Cardiac muscle cell (in vitro differentiated cells and primary cell): Measurements from ENCODE around the gene DYNC2H1. TPM values are rescaled to one million over a fixed set of nuclear protein-coding genes. Genes with fewer than 3 reads are reported as not detected.

Experiments
- DNase-seq, 2 donors: peaks; one replicate each; pipeline versions ENCODE4 v3.0.0 to v3.0.0-alpha.2; 2010 to 2017; ENCODE audit warnings: low read depth in 1 of 2, low spot score in 1 of 2
- H3K27ac ChIP-seq: fragments of 200-600 bp; sonication (generic); 2 replicates; pipeline ENCODE4 v1.5.1; 2016
- H3K27me3 ChIP-seq: fragments of 200-600 bp; sonication (generic); 2 replicates; pipeline ENCODE4 v1.6.0; 2016; ENCODE audit warnings: control low read depth
- H3K36me3 ChIP-seq: fragments of 200-600 bp; sonication (generic); 2 replicates; pipeline ENCODE4 v1.5.1; 2016; ENCODE audit warnings: control low read depth
- H3K4me1 ChIP-seq: fragments of 200-600 bp; sonication (generic); 2 replicates; pipeline ENCODE4 v1.8.1; 2017; ENCODE audit warnings: low read depth, mild to moderate bottlenecking, mixed run types
- H3K4me3 ChIP-seq: fragments of 200-600 bp; sonication (generic); 2 replicates; pipeline ENCODE4 v1.5.1; 2016; ENCODE audit warnings: mild to moderate bottlenecking
- H3K9me3 ChIP-seq: fragments of 200-600 bp; sonication (generic); 2 replicates; pipeline ENCODE4 v1.5.1; 2017; ENCODE audit warnings: low read depth, mild to moderate bottlenecking, control low read depth
- polyA plus RNA-seq: library from polyadenylated mRNA; unstranded; fragments of >200 nt; fragmentation: Nextera tagmentation; extraction: Ambion mirVana; gene quantifications from 2 replicates; pipeline ENCODE4 v1.2.1, GENCODE V29; 2016
- total RNA-seq: library from RNA; depleted of rRNA; stranded (reverse); fragments of >200 nt; gene quantifications from 2 replicates; pipeline ENCODE4 v1.2.3, GENCODE V29; 2016
- TF ChIP-seq, protein P1 (sequence below): IDR thresholded peaks from 2 replicates; pipeline ENCODE4 v1.5.1; 2012; ENCODE audit warnings: low read depth, mild to moderate bottlenecking, low read length

Gene DYNC2H1
- total and polyA plus RNA-seq, 2 experiments from 2014 or later, result 3.4 to 10.5 TPM

DNA sequence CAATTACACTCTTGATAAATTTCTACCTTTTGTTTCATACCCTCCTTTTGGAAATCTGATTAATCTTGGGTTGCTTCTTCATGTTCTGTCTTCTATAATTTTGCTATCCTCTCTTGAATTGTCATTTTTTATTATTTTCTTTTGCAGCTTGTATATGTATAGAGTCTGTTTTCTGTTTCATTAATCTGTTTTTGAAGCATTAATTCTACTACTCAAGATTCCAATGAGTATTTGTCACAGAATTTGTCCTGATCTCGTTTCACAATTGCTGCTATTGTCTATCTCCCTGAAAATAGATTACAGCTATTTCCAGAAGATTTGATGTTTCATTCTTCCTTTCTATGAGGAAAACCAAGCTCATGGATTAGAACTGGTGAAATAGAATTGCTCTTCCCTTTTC is 406.1 kb downstream of the DYNC2H1 start:
- Histone ChIP-seq H3K27me3 (no peaks in the 10 kb centered on the region), H3K36me3 (no peaks in the 10 kb centered on the region), H3K4me3 (no peak overlapping the region), H3K4me1 (no peaks in the 10 kb centered on the region), H3K9me3 (no peaks in the 10 kb centered on the region), H3K27ac (no peak overlapping the region)
- no peak for DNase-seq
- TF ChIP-seq, protein P1, sequence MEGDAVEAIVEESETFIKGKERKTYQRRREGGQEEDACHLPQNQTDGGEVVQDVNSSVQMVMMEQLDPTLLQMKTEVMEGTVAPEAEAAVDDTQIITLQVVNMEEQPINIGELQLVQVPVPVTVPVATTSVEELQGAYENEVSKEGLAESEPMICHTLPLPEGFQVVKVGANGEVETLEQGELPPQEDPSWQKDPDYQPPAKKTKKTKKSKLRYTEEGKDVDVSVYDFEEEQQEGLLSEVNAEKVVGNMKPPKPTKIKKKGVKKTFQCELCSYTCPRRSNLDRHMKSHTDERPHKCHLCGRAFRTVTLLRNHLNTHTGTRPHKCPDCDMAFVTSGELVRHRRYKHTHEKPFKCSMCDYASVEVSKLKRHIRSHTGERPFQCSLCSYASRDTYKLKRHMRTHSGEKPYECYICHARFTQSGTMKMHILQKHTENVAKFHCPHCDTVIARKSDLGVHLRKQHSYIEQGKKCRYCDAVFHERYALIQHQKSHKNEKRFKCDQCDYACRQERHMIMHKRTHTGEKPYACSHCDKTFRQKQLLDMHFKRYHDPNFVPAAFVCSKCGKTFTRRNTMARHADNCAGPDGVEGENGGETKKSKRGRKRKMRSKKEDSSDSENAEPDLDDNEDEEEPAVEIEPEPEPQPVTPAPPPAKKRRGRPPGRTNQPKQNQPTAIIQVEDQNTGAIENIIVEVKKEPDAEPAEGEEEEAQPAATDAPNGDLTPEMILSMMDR, result no peak

DNA sequence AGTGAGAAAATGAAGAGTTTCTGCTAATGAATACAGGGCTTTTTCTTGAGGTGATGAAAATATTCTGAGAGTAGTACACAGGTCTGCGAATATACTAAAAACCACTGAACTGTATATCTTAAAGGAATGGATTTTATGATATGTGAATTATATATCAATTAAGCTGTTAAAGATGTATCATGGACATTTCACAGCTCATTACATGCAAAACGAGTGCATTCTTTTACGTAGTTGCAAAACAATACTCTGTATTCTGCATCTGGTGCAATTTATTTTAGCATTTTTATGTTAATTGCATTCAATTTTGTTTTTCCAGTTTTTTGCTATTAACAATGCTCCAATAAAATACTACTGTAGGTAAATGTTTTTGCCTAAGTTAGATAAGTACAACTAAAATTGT is 411.6 kb downstream of the DYNC2H1 start:
- no peak for DNase-seq
- TF ChIP-seq, protein P1, result no peak
- H3K9me3 ChIP-seq, result no peaks in the 10 kb centered on the region
- no peak overlapping the region for H3K4me3 ChIP-seq
- no peak overlapping the region for H3K27ac ChIP-seq
- H3K27me3 ChIP-seq, result no peaks in the 10 kb centered on the region
- H3K4me1 ChIP-seq, result no peaks in the 10 kb centered on the region
- no peaks in the 10 kb centered on the region for H3K36me3 ChIP-seq

DNA sequence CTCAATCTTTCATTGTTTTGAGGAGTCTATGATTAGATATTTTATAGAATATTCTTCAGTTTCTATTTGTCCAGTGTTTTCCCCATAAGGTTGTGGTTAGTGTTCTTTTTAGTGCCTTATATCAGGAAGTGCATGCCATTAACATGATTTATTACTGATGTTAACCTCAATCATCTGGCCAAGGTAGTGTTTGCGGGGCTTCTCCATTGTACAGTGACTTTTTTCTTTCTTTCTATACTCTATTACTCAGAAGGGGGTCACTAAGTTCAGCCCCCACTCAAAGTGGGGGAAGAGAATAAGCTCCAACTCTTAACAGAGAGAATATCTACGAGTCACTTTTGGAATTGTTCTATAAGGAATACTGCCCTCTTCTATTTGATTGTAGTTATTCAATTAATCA is 415.8 kb downstream of the DYNC2H1 start:
- Histone ChIP-seq H3K27me3 (no peaks in the 10 kb centered on the region), H3K36me3 (no peaks in the 10 kb centered on the region), H3K9me3 (no peaks in the 10 kb centered on the region), H3K4me3 (no peak overlapping the region), H3K27ac (no peak overlapping the region), H3K4me1 (peaks cover 6% of the 10 kb centered on the region)
- peak in 1 of 2 donors; percentile 63 for DNase-seq
- TF ChIP-seq, protein P1, result no peak

DNA sequence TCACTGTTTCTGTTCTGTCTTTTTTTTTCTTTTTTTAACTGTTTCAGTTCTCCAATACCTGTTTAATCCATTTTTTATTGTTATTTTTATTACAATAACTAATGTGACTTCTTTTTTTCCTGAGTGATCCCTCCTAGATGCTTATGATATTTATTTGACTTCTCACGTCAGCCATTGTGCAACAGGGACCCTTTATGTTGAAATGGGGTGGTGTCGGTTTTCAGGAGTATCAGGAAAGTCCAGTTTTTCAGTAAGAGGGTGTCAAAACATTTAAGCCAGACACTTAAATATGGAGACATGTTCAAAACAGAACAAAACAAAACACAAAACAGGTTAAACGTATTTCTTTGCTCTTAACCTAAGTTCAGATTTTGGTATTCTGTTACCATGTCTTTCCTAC is 418.8 kb downstream of the DYNC2H1 start:
- Histone ChIP-seq H3K4me1 (peaks cover 6% of the 10 kb centered on the region), H3K4me3 (no peak overlapping the region), H3K36me3 (no peaks in the 10 kb centered on the region), H3K27ac (no peak overlapping the region), H3K9me3 (no peaks in the 10 kb centered on the region), H3K27me3 (no peaks in the 10 kb centered on the region)
- TF ChIP-seq, protein P1, result no peak
- DNase-seq, result peak in 1 of 2 donors; percentile 62

DNA sequence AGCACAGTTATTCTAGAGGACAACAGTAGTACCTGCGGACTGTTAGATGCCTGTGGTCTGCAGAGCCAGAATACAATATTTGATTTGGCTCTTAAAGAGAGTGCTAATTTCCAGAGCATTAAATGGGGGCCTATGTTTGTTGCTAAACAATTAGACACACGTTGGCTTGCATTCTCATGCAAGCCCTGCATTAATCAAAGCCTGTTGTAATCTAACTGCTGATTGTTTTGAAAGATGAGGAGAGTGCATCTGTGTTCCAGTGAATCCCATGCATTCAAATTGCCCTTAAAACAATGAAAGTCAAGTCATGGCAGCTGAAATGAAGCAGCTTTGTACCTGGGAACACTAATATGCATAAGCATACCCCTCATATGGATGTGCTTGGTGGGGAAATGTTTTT is 419.4 kb downstream of the DYNC2H1 start:
- DNase-seq, result no peak
- H3K4me1 ChIP-seq, result peaks cover 6% of the 10 kb centered on the region

More for the DNA sequence above, 419.4 kb downstream of the DYNC2H1 start:
- H3K27me3 ChIP-seq, result no peaks in the 10 kb centered on the region
- H3K36me3 ChIP-seq, result no peaks in the 10 kb centered on the region
- no peak overlapping the region for H3K4me3 ChIP-seq
- no peaks in the 10 kb centered on the region for H3K9me3 ChIP-seq
- no peak overlapping the region for H3K27ac ChIP-seq
- TF ChIP-seq, protein P1, result no peak
